Ascending aorta (tissue), 2 donors: ENCODE data around the gene NEMP1. TPM values are rescaled to one million over a fixed set of nuclear protein-coding genes. Genes with fewer than 3 reads are reported as not detected.

ENCODE experiments used
- DNase-seq, 2 donors: peaks; one replicate each; pipeline ENCODE4 v3.0.0-alpha.2; 2019; ENCODE audit warnings: low spot score in 2 of 2
- H3K27ac ChIP-seq, 2 donors: fragments of 200-600 bp; sonication (generic); one replicate each; pipeline ENCODE4 v1.5.1; 2016 to 2017; ENCODE audit warnings: mild to moderate bottlenecking in 1 of 2
- H3K27me3 ChIP-seq: fragments of 200-600 bp; sonication (generic); one replicate; pipeline ENCODE4 v1.5.1; 2017
- H3K36me3 ChIP-seq, 2 donors: fragments of 200-600 bp; sonication (generic); one replicate each; pipeline ENCODE4 v1.5.1; 2016
- H3K4me1 ChIP-seq, 2 donors: fragments of 200-600 bp; sonication (generic); one replicate each; pipeline ENCODE4 v1.5.1; 2016 to 2017; ENCODE audit warnings: mild to moderate bottlenecking in 1 of 2
- H3K4me3 ChIP-seq, 2 donors: fragments of 200-600 bp; sonication (generic); one replicate each; pipeline ENCODE4 v1.5.1; 2016 to 2017; ENCODE audit warnings: mild to moderate bottlenecking in 1 of 2
- H3K9me3 ChIP-seq, 2 donors: fragments of 200-600 bp; sonication (generic); one replicate each; pipeline ENCODE4 v1.5.1; 2016
- CTCF ChIP-seq, 3 experiments: fragments of 200-600 bp in 2 of 3; fragments of 450-650 bp in 1 of 3; sonication (generic) in 2 of 3; IDR thresholded peaks; one replicate each; pipeline ENCODE4 v1.5.1; 2016 to 2019; ENCODE audit warnings: antibody characterized with exemption in 3 of 3, mild to moderate bottlenecking in 1 of 3, moderate library complexity in 1 of 3
- intact Hi-C: fragments of 100-400 bp; cut with DNase I; formaldehyde crosslinking; loops from one replicate; pipeline ENCODE4 v1.15.1; 2023
- total RNA-seq: library from RNA; depleted of rRNA; stranded (reverse); fragments of >200 nt; gene quantifications from one replicate; pipeline ENCODE4 v1.1.0, GENCODE V29; 2016

NEMP1 gene
- total RNA-seq, 1 donor from 2014 or later = 7.7 TPM

GRCh38 chr12:57104292-57104910, 25.8 kb upstream of the NEMP1 start:
- TF ChIP-seq CTCF (IDR thresholded peaks at IDR 0.05) = no peak
- H3K9me3 ChIP-seq = no peaks in the 10 kb centered on the region
- peaks cover 60 to 82% of the 10 kb centered on the region in 2 donors for H3K36me3 ChIP-seq
- H3K4me3 ChIP-seq = no peak overlapping the region
- H3K27ac ChIP-seq = no peak overlapping the region
- H3K4me1 ChIP-seq = peaks cover under 1 to 8% of the 10 kb centered on the region in 2 donors
- intact Hi-C loops = no loop called here
- H3K27me3 ChIP-seq = no peaks in the 10 kb centered on the region
- no peak for DNase-seq

- H3K27me3 ChIP-seq = no peaks in the 10 kb centered on the region
- no peaks in the 10 kb centered on the region for H3K9me3 ChIP-seq
- DNase-seq = no peak
- peaks cover 65 to 88% of the 10 kb centered on the region in 2 donors for H3K36me3 ChIP-seq
- peaks cover 0 to 2% of the 10 kb centered on the region in 2 donors for H3K4me1 ChIP-seq
- TF ChIP-seq CTCF (IDR thresholded peaks at IDR 0.05) = no peak
- no peak overlapping the region for H3K4me3 ChIP-seq
- H3K27ac ChIP-seq = no peak overlapping the region
- intact Hi-C loops = no loop called here
These were observed 25.3 kb upstream of the NEMP1 start for GRCh38 chr12:57103856-57104255.

- Histone ChIP-seq H3K4me3 (no peak overlapping the region), H3K27me3 (no peaks in the 10 kb centered on the region), H3K9me3 (no peaks in the 10 kb centered on the region), H3K27ac (no peak overlapping the region), H3K36me3 (peaks cover 70 to 93% of the 10 kb centered on the region in 2 donors), H3K4me1 (no peaks in the 10 kb centered on the region)
- no peak for TF ChIP-seq CTCF (IDR thresholded peaks at IDR 0.05)
- peak in 1 of 2 donors; percentile 58 for DNase-seq
- intact Hi-C loops = no loop called here
These were observed 23.5 kb upstream of the NEMP1 start for GRCh38 chr12:57101892-57102695.

GRCh38 chr12:57099766-57100165, 21.2 kb upstream of the NEMP1 start:
- peak overlapping the region in 1 of 2 donors; percentile 30 for H3K27ac ChIP-seq
- H3K4me3 ChIP-seq = no peak overlapping the region
- no peak for DNase-seq
- H3K9me3 ChIP-seq = no peaks in the 10 kb centered on the region
- intact Hi-C loops = no loop called here
- no peaks in the 10 kb centered on the region for H3K27me3 ChIP-seq
- H3K36me3 ChIP-seq = peaks cover 68 to 93% of the 10 kb centered on the region in 2 donors
- TF ChIP-seq CTCF (IDR thresholded peaks at IDR 0.05) = no peak
- no peaks in the 10 kb centered on the region for H3K4me1 ChIP-seq

GRCh38 chr12:57099047-57099714, 20.6 kb upstream of the NEMP1 start:
- H3K27ac ChIP-seq = peak overlapping the region in 1 of 2 donors; percentile 30
- H3K4me1 ChIP-seq = peaks cover 3 to 4% of the 10 kb centered on the region in 2 donors
- no peak for TF ChIP-seq CTCF (IDR thresholded peaks at IDR 0.05)
- H3K9me3 ChIP-seq = no peaks in the 10 kb centered on the region
- no peak overlapping the region for H3K4me3 ChIP-seq
- peaks cover 63 to 92% of the 10 kb centered on the region in 2 donors for H3K36me3 ChIP-seq
- no peaks in the 10 kb centered on the region for H3K27me3 ChIP-seq
- intact Hi-C loops = no loop called here
- no peak for DNase-seq
